Measurements from ENCODE around the gene GTF2H4. TPM values are rescaled to one million over a fixed set of nuclear protein-coding genes. Genes with fewer than 3 reads are reported as not detected.

Gene GTF2H4
- total and polyA plus RNA-seq, 2 of the 8 experiments (the other 6 are each of a cell fraction or from before 2014, with no cell fraction given), result 42.3 to 53.4 TPM

GRCh38 chr6:30889921-30890645, 17.9 kb upstream of the GTF2H4 start:
- Histone ChIP-seq H3K9ac (replicated peaks in 1 of 4; ENCODE audit: extremely low read depth in 1 of 4, low read depth in 3 of 4, low read length in 3 of 4) (no peak overlapping the region), H2BK5ac (ENCODE audit: low read depth, low read length) (peak overlapping the region; percentile 75), H4K20me1 (replicated peaks in 1 of 2; ENCODE audit: control insufficient read depth in 1 of 2, insufficient read depth in 2 of 2, low read length in 2 of 2) (peaks cover 4 to 37% of the 10 kb centered on the region in 2 experiments), H3K4ac (replicated peaks; ENCODE audit: insufficient read length, low read depth, low read length) (no peak overlapping the region), H3K4me2 (ENCODE audit: insufficient read depth in 1 of 2, low read depth in 2 of 2, low read length in 2 of 2) (no peak overlapping the region), H3K4me1 (replicated peaks in 1 of 4; ENCODE audit: control insufficient read depth in 3 of 4, insufficient read depth in 4 of 4, low read length in 3 of 4) (peaks cover 6 to 23% (median 18%) of the 10 kb centered on the region in 4 experiments), H2BK20ac (ENCODE audit: low read length) (peak overlapping the region; percentile 61; the same call in 1 of the 2 replicates), H4K5ac (ENCODE audit: insufficient read length, low read depth, low read length) (no peak overlapping the region), H3K14ac (ENCODE audit: insufficient read length) (no peak overlapping the region), H4K8ac (ENCODE audit: extremely low read depth, insufficient read depth, low read length) (no peak overlapping the region), H3K18ac (ENCODE audit: extremely low read depth, low read length) (no peak overlapping the region), H2AFZ (ENCODE audit: low read length) (no peak overlapping the region), H3K27me3 (replicated peaks in 1 of 4; ENCODE audit: control insufficient read depth in 3 of 4, extremely low read depth in 1 of 4, insufficient read depth in 3 of 4, low read length in 3 of 4) (no peaks in the 10 kb centered on the region), H3K23me2 (ENCODE audit: low read depth, low read length) (peaks cover 18% of the 10 kb centered on the region), H3K56ac (replicated peaks; ENCODE audit: insufficient read length, low read depth, low read length) (no peak overlapping the region), H3K79me2 (ENCODE audit: control insufficient read depth in 1 of 2, insufficient read depth in 2 of 2, low read length in 2 of 2) (peaks cover 6 to 60% of the 10 kb centered on the region in 2 experiments), H3K36me3 (ENCODE audit: control insufficient read depth in 2 of 4, insufficient read depth in 4 of 4, low read length in 3 of 4) (peaks cover 35 to 65% (median 54%) of the 10 kb centered on the region in 4 experiments), H2BK120ac (replicated peaks; ENCODE audit: low read depth, low read length) (no peak overlapping the region), H3K23ac (ENCODE audit: insufficient read length) (no peak overlapping the region), H2BK12ac (ENCODE audit: low read depth, low read length) (no peak overlapping the region), H3K4me3 (ENCODE audit: extremely low read depth in 1 of 4, insufficient read depth in 2 of 4, low read depth in 3 of 4, low read length in 4 of 4) (no peak overlapping the region), H4K91ac (replicated peaks; ENCODE audit: insufficient read length, low read length) (no peak overlapping the region), H3K9me3 (ENCODE audit: insufficient read depth in 2 of 2, low read depth in 1 of 2, low read length in 1 of 2) (no peaks in the 10 kb centered on the region), H3K27ac (ENCODE audit: low read depth, low read length) (0 out of 2 replicates have a peak overlapping the region, but pooled peaks have one; percentile 16), H2BK15ac (ENCODE audit: low read length) (no peak overlapping the region), H3K79me1 (ENCODE audit: low read depth, low read length) (peaks cover 19% of the 10 kb centered on the region), H2AK5ac (ENCODE audit: low read depth, low read length) (0 out of 2 replicates have a peak overlapping the region, but pooled peaks have one; percentile 30)
- WGBS, 2 experiments (ENCODE audit: extremely low coverage in 1 of 2, insufficient coverage in 1 of 2, insufficient read length in 1 of 2, insufficient replicate concordance in 2 of 2, low coverage in 1 of 2, low lambda C conversion rate in 2 of 2, missing lambda C conversion rate in 1 of 2), result 82% methylated on average over 14 of the region's 14 CpGs; no CpG with 5 or more reads in 1 of the 2 experiments
- TF ChIP-seq FOSL1 (IDR thresholded peaks at IDR 0.05; ENCODE audit: insufficient read depth, low read depth, low read length) (no peak), EZH2 (IDR thresholded peaks at IDR 0.05; ENCODE audit: low read depth, low read length, severe bottlenecking) (no peak), NANOG (IDR thresholded peaks at IDR 0.05; ENCODE audit: insufficient read depth, low read depth, low read length, poor library complexity, severe bottlenecking) (no peak), POU5F1 (IDR thresholded peaks at IDR 0.05; ENCODE audit: low read depth, low read length) (no peak), SP4 (IDR thresholded peaks at IDR 0.05; ENCODE audit: low read length) (no peak), TAF7 (optimal IDR thresholded peaks at IDR 0.05; ENCODE audit: borderline replicate concordance, low read depth, low read length) (no peak), ZNF274 (IDR thresholded peaks at IDR 0.05; ENCODE audit: borderline replicate concordance, extremely low read depth, low read length) (no peak), SUZ12 (IDR thresholded peaks at IDR 0.05; ENCODE audit: low read length) (no peak)
- ChIA-PET POLR2A (ENCODE audit: partially characterized antibody) (interaction anchor here (0.7 to 19.5 kb wide), 7 partner anchors 8 to 148 kb away, joined by 3 to 452 read pairs (median 4); no protein-coding TSS in a partner anchor), CTCF (ENCODE audit: partially characterized antibody) (interaction anchor here (0.5 to 29.0 kb wide), 16 partner anchors 8 to 302 kb away, joined by 3 to 610 read pairs (median 6); partner anchors contain the start of gene VARS2)
- DNase-seq (ENCODE audit: low read depth in 1 of 2, low spot score in 2 of 2), result no peak
- no peak for FAIRE-seq

Data from H1 (cell line).